H1 (cell line): ENCODE data around the gene APOL4. TPM values are rescaled to one million over a fixed set of nuclear protein-coding genes. Genes with fewer than 3 reads are reported as not detected.

Source experiments
- CTCF ChIA-PET: fragments of 300-600 bp; sonication (Branson Sonifier 250); formaldehyde crosslinking; loops from one replicate; lab custom pipeline; 2021; ENCODE audit not compliant: partially characterized antibody; lab: Charles Lee
- POLR2A ChIA-PET: fragments of 300-600 bp; sonication (Branson Sonifier 250); formaldehyde crosslinking; loops from one replicate; lab custom pipeline; 2021; ENCODE audit warnings: inconsistent platforms; ENCODE audit not compliant: partially characterized antibody; lab: Charles Lee
- DNase-seq, 2 experiments: peaks; one replicate each; pipeline versions ENCODE4 v3.0.0 to v3.0.0-alpha.2; 2010 to 2022; ENCODE audit warnings: low spot score in 2 of 2, low read depth in 1 of 2, mixed read lengths in 1 of 2
- FAIRE-seq: peaks from 2 replicates; lab custom pipeline; 2011; peaks lifted over from hg19 to GRCh38; lab: Jason Lieb, UNC
- H2AFZ ChIP-seq: 2 replicates; pipeline ENCODE4 v1.8.1; 2012; ENCODE audit warnings: low read length, inconsistent platforms
- H2AK5ac ChIP-seq: 2 replicates; pipeline ENCODE4 v1.6.1; 2013; ENCODE audit warnings: low read depth, low read length
- H2BK120ac ChIP-seq: replicated peaks from 2 replicates; pipeline ENCODE3; 2013; ENCODE audit warnings: low read depth, low read length, inconsistent platforms
- H2BK12ac ChIP-seq: 2 replicates; pipeline ENCODE4 v1.6.1; 2013; ENCODE audit warnings: low read depth, low read length
- H2BK15ac ChIP-seq: 2 replicates; pipeline ENCODE4 v1.6.1; 2013; ENCODE audit warnings: low read length
- H2BK20ac ChIP-seq: 2 replicates; pipeline ENCODE4 v1.6.1; 2013; ENCODE audit warnings: low read length
- H2BK5ac ChIP-seq: 2 replicates; pipeline ENCODE4 v1.6.1; 2013; ENCODE audit warnings: low read depth, low read length
- H3K14ac ChIP-seq: 2 replicates; pipeline ENCODE4 v1.6.1; 2013; ENCODE audit warnings: inconsistent platforms; ENCODE audit not compliant: insufficient read length
- H3K18ac ChIP-seq: 2 replicates; pipeline ENCODE4 v1.6.1; 2013; ENCODE audit warnings: low read length; ENCODE audit errors: extremely low read depth
- H3K23ac ChIP-seq: 2 replicates; pipeline ENCODE4 v1.6.1; 2013; ENCODE audit warnings: inconsistent platforms; ENCODE audit not compliant: insufficient read length
- H3K23me2 ChIP-seq: 2 replicates; pipeline ENCODE4 v1.6.1; 2013; ENCODE audit warnings: low read depth, low read length
- H3K27ac ChIP-seq: 2 replicates; pipeline ENCODE4 v1.6.1; 2011; ENCODE audit warnings: low read depth, low read length, inconsistent platforms
- H3K27me3 ChIP-seq, 4 experiments: replicated peaks in 1 of 4; 1 replicate in 1 of 4; 2 replicates in 3 of 4; pipeline versions ENCODE4 v1.6.1 to v1.8.1; 2011 to 2013; ENCODE audit warnings: low read length in 3 of 4, mild to moderate bottlenecking in 3 of 4, inconsistent platforms in 2 of 4, mixed read lengths in 2 of 4, moderate library complexity in 1 of 4; ENCODE audit not compliant: control insufficient read depth in 3 of 4, insufficient read depth in 3 of 4; ENCODE audit errors: extremely low read depth in 1 of 4
- H3K36me3 ChIP-seq, 4 experiments: 2 replicates each; pipeline versions ENCODE4 v1.6.1 to v1.8.1; 2011 to 2013; ENCODE audit warnings: mild to moderate bottlenecking in 4 of 4, low read length in 3 of 4, moderate library complexity in 2 of 4, control low read depth in 1 of 4, inconsistent platforms in 1 of 4; ENCODE audit not compliant: insufficient read depth in 4 of 4, control insufficient read depth in 2 of 4
- H3K4ac ChIP-seq: replicated peaks from 2 replicates; pipeline ENCODE3; 2013; ENCODE audit warnings: low read length, low read depth, mixed read lengths, inconsistent platforms; ENCODE audit not compliant: insufficient read length
- H3K4me1 ChIP-seq, 4 experiments: replicated peaks in 1 of 4; 1 replicate in 1 of 4; 2 replicates in 3 of 4; pipeline versions ENCODE4 v1.6.1 to v1.8.1; 2011 to 2013; ENCODE audit warnings: low read length in 3 of 4, inconsistent platforms in 2 of 4, mixed read lengths in 1 of 4; ENCODE audit not compliant: insufficient read depth in 4 of 4, control insufficient read depth in 3 of 4
- H3K4me2 ChIP-seq, 2 experiments: 2 replicates each; pipeline versions ENCODE4 v1.6.1 to v1.8.1; 2011 to 2013; ENCODE audit warnings: low read depth in 2 of 2, low read length in 2 of 2, control low read depth in 1 of 2, inconsistent platforms in 1 of 2, mild to moderate bottlenecking in 1 of 2; ENCODE audit not compliant: insufficient read depth in 1 of 2
- H3K4me3 ChIP-seq, 4 experiments: fragments of 200-600, 300-600 bp in 1 of 4; sonication (generic), shearing (Covaris generic), sonication (Bioruptor Twin) in 1 of 4; 2 replicates each; pipeline versions ENCODE4 v1.5.1 to v1.8.1; 2011 to 2016; ENCODE audit warnings: low read length in 4 of 4, low read depth in 3 of 4, control low read depth in 2 of 4, inconsistent platforms in 2 of 4, mild to moderate bottlenecking in 2 of 4, mixed read lengths in 1 of 4, moderate library complexity in 1 of 4; ENCODE audit not compliant: insufficient read depth in 2 of 4; ENCODE audit errors: extremely low read depth in 1 of 4
- H3K56ac ChIP-seq: replicated peaks from 2 replicates; pipeline ENCODE3; 2013; ENCODE audit warnings: low read depth, mild to moderate bottlenecking, mixed read lengths, low read length, inconsistent platforms; ENCODE audit not compliant: insufficient read length
- H3K79me1 ChIP-seq: 2 replicates; pipeline ENCODE4 v1.6.1; 2013; ENCODE audit warnings: low read depth, low read length, control low read depth
- H3K79me2 ChIP-seq, 2 experiments: 2 replicates each; pipeline versions ENCODE4 v1.6.1 to v1.8.1; 2012 to 2013; ENCODE audit warnings: low read length in 2 of 2, mild to moderate bottlenecking in 2 of 2, inconsistent platforms in 1 of 2; ENCODE audit not compliant: insufficient read depth in 2 of 2, control insufficient read depth in 1 of 2
- H3K9ac ChIP-seq, 4 experiments: replicated peaks in 1 of 4; 1 replicate in 1 of 4; 2 replicates in 3 of 4; pipeline versions ENCODE4 v1.6.1 to v1.8.1; 2011 to 2013; ENCODE audit warnings: low read depth in 3 of 4, low read length in 3 of 4, control low read depth in 2 of 4, mild to moderate bottlenecking in 2 of 4, moderate library complexity in 2 of 4, inconsistent platforms in 1 of 4; ENCODE audit errors: extremely low read depth in 1 of 4
- H3K9me3 ChIP-seq, 2 experiments: 2 replicates each; pipeline versions ENCODE4 v1.6.1 to v1.8.1; 2012 to 2013; ENCODE audit warnings: mild to moderate bottlenecking in 2 of 2, moderate library complexity in 2 of 2, control low read depth in 1 of 2, inconsistent platforms in 1 of 2, low read depth in 1 of 2, low read length in 1 of 2, mixed read lengths in 1 of 2; ENCODE audit not compliant: insufficient read depth in 2 of 2
- H4K20me1 ChIP-seq, 2 experiments: replicated peaks in 1 of 2; 2 replicates each; pipeline versions ENCODE3 to v1.8.1; 2011 to 2013; ENCODE audit warnings: inconsistent platforms in 2 of 2, low read length in 2 of 2, mild to moderate bottlenecking in 1 of 2; ENCODE audit not compliant: insufficient read depth in 2 of 2, control insufficient read depth in 1 of 2
- H4K5ac ChIP-seq: 2 replicates; pipeline ENCODE4 v1.6.1; 2013; ENCODE audit warnings: low read length, low read depth, mixed read lengths, inconsistent platforms; ENCODE audit not compliant: insufficient read length
- H4K8ac ChIP-seq: 2 replicates; pipeline ENCODE4 v1.8.0; 2013; ENCODE audit warnings: mild to moderate bottlenecking, moderate library complexity, low read length, inconsistent platforms; ENCODE audit not compliant: insufficient read depth; ENCODE audit errors: extremely low read depth
- H4K91ac ChIP-seq: replicated peaks from 2 replicates; pipeline ENCODE3; 2013; ENCODE audit warnings: low read length, mixed read lengths, inconsistent platforms; ENCODE audit not compliant: insufficient read length
- CREB1 ChIP-seq: IDR thresholded peaks from 2 replicates; pipeline ENCODE4 v1.6.1; 2012; ENCODE audit warnings: inconsistent platforms
- CTCF ChIP-seq, 3 experiments: IDR thresholded peaks; 1 replicate in 2 of 3; 2 replicates in 1 of 3; pipeline versions ENCODE4 v1.5.1 to v1.6.1; 2011; ENCODE audit warnings: low read length in 3 of 3, mild to moderate bottlenecking in 3 of 3, inconsistent platforms in 2 of 3, low read depth in 1 of 3, moderate library complexity in 1 of 3; ENCODE audit not compliant: insufficient read depth in 1 of 3; ENCODE audit errors: control extremely low read depth in 1 of 3
- E2F6 ChIP-seq: IDR thresholded peaks from 2 replicates; pipeline ENCODE4 v1.6.1; 2012; ENCODE audit warnings: inconsistent platforms
- MAX ChIP-seq: IDR thresholded peaks from 2 replicates; pipeline ENCODE4 v1.6.1; 2012; ENCODE audit warnings: inconsistent platforms
- SAP30 ChIP-seq: fragments of 300-600 bp; sonication (generic); IDR thresholded peaks from 2 replicates; pipeline ENCODE4 v1.7.1; 2012; ENCODE audit warnings: low read length, moderate library complexity, mild to moderate bottlenecking, inconsistent platforms; ENCODE audit not compliant: insufficient read depth, insufficient replicate concordance
- TAF1 ChIP-seq: IDR thresholded peaks from 2 replicates; pipeline ENCODE4 v1.6.1; 2011; ENCODE audit warnings: mild to moderate bottlenecking, low read depth, low read length
- TBP ChIP-seq: IDR thresholded peaks from 2 replicates; pipeline ENCODE4 v1.6.1; 2011; ENCODE audit warnings: low read depth, low read length, improper control_type of control experiment
- TEAD4 ChIP-seq: IDR thresholded peaks from 2 replicates; pipeline ENCODE4 v1.6.1; 2012; ENCODE audit warnings: low read depth, low read length, inconsistent platforms, mixed read lengths
- WGBS, 2 experiments: shearing (Covaris generic) in 1 of 2; methylation state at CpG; one replicate each; pipeline versions ENCODE4 v1.1.6 to v1.1.7; 2013 to 2015; ENCODE audit warnings: low lambda C conversion rate in 2 of 2, mixed read lengths in 2 of 2, inconsistent platforms in 1 of 2, low coverage in 1 of 2, missing lambda C conversion rate in 1 of 2; ENCODE audit not compliant: insufficient replicate concordance in 2 of 2, insufficient coverage in 1 of 2, insufficient read length in 1 of 2; ENCODE audit errors: extremely low coverage in 1 of 2, missing lambda C conversion rate in 1 of 2; 5-methylcytosine and 5-hydroxymethylcytosine counted together
- polyA plus RNA-seq, 7 experiments: library from polyadenylated mRNA; depleted of rRNA in 3 of 7; stranded (reverse) in 5 of 7; unstranded in 2 of 7; fragments of >200 nt in 5 of 7; fragments of 200-250 nt in 2 of 7; gene quantifications; 1 replicate in 5 of 7; 2 replicates in 1 of 7; 4 replicates in 1 of 7; pipeline versions ENCODE4 v1.2.1 to v1.2.3, GENCODE V29; 2011 to 2013; ENCODE audit warnings: missing spikeins in 2 of 7, mixed read lengths in 2 of 7
- total RNA-seq: library from RNA; stranded (reverse); fragmentation: NEBNext Ultra II Directional; extraction: Animal tissue kit (Norgen Biotek cat#: 25700); gene quantifications from 2 replicates; pipeline ENCODE4 v1.2.1, GENCODE V29; 2021

APOL4 gene
- total and polyA plus RNA-seq, 2 of the 8 experiments (the other 6 are each of a cell fraction or from before 2014, with no cell fraction given), result 0.02 TPM; not detected in 1

- no peak overlapping the region for H3K9ac ChIP-seq
- 19% methylated on average over 7 of the region's 7 CpGs; no CpG with 5 or more reads in 1 of the 2 experiments for WGBS, 2 experiments
- no peak overlapping the region for H3K27ac ChIP-seq
- no peak overlapping the region for H2BK120ac ChIP-seq
- no peak overlapping the region for H3K14ac ChIP-seq
- H3K9me3 ChIP-seq, result no peaks in the 10 kb centered on the region
- H3K79me2 ChIP-seq, result no peaks in the 10 kb centered on the region
- H2AK5ac ChIP-seq, result no peak overlapping the region
- H3K23ac ChIP-seq, result no peak overlapping the region
- no peak overlapping the region for H3K56ac ChIP-seq
- H2AFZ ChIP-seq, result no peak overlapping the region
- H3K18ac ChIP-seq, result no peak overlapping the region
- ChIA-PET CTCF (interaction anchor here (0.7 to 4.1 kb wide), 12 partner anchors 11 to 672 kb away, joined by 3 to 24 read pairs (median 4); partner anchors contain the start of genes APOL2 and APOL4), POLR2A (no interaction called here)
- no peak overlapping the region for H2BK20ac ChIP-seq
- no peak overlapping the region for H2BK5ac ChIP-seq
- H3K4me1 ChIP-seq, result peaks cover 0 to 3% (median 0%) of the 10 kb centered on the region in 4 experiments; a peak in 1 of 7 replicates
- FAIRE-seq, result peak; percentile 83
- peak; percentile 15 to 62 for DNase-seq
- no peak overlapping the region for H3K4ac ChIP-seq
- H3K36me3 ChIP-seq, result no peaks in the 10 kb centered on the region
- H4K20me1 ChIP-seq, result no peaks in the 10 kb centered on the region
- H4K5ac ChIP-seq, result no peak overlapping the region
- no peak overlapping the region for H4K91ac ChIP-seq
- H3K27me3 ChIP-seq, result peaks cover 0 to 2% (median 0%) of the 10 kb centered on the region in 4 experiments; a peak in 1 of 7 replicates
- H2BK12ac ChIP-seq, result no peak overlapping the region
- no peak overlapping the region for H3K4me3 ChIP-seq
- no peak overlapping the region for H3K4me2 ChIP-seq
- H2BK15ac ChIP-seq, result no peak overlapping the region
- H3K79me1 ChIP-seq, result no peaks in the 10 kb centered on the region
- H3K23me2 ChIP-seq, result no peaks in the 10 kb centered on the region
- H4K8ac ChIP-seq, result no peak overlapping the region
- TF ChIP-seq CTCF (IDR thresholded peaks at IDR 0.05; ENCODE audit: control extremely low read depth in 1 of 3, insufficient read depth in 1 of 3, low read depth in 1 of 3, low read length in 3 of 3) (peak; percentile 81 to 84 (median 82)), MAX (peak; percentile 44; the same call in 1 of the 2 replicates), CREB1 (0 out of 2 replicates have a peak, but pooled peaks have one; percentile 32), TBP (no peak), TAF1 (no peak), E2F6 (no peak), SAP30 (no peak), TEAD4 (peak; percentile 57)
Observed at GRCh38 chr22:36221799-36222751, 20.5 kb upstream of the APOL4 start.
